Testis (tissue), 3 donors: ENCODE data around the gene BAG5. TPM values are rescaled to one million over a fixed set of nuclear protein-coding genes. Genes with fewer than 3 reads are reported as not detected.
A peak's percentile ranks its signal among the peaks of the same experiment; 100 is the strongest.

Experiments
- DNase-seq: peaks from one replicate; pipeline ENCODE4 v3.0.0-alpha.2; 2019
- H3K27ac ChIP-seq, 2 donors: fragments of 200-600 bp; sonication (generic); one replicate each; pipeline ENCODE4 v1.5.1; 2019
- H3K27me3 ChIP-seq: fragments of 200-600 bp; sonication (generic); one replicate; pipeline ENCODE4 v1.5.1; 2019
- H3K36me3 ChIP-seq: fragments of 200-600 bp; sonication (generic); one replicate; pipeline ENCODE4 v1.5.1; 2017; ENCODE audit warnings: low read depth; ENCODE audit errors: missing control alignments
- H3K4me1 ChIP-seq: fragments of 200-600 bp; sonication (generic); one replicate; pipeline ENCODE4 v1.5.1; 2019
- H3K4me3 ChIP-seq, 2 donors: fragments of 200-600 bp; sonication (generic); one replicate each; pipeline ENCODE4 v1.5.1; 2017 to 2019
- H3K9me3 ChIP-seq: fragments of 200-600 bp; sonication (generic); one replicate; pipeline ENCODE4 v1.5.1; 2017
- POLR2A ChIP-seq: fragments of 450-650 bp; IDR thresholded peaks from one replicate; pipeline ENCODE4 v1.6.1; 2017; ENCODE audit warnings: antibody characterized with exemption, mild to moderate bottlenecking, moderate library complexity
- whole genome bisulfite sequencing, 2 donors: methylation state at CpG; one replicate each; pipeline ENCODE4 v1.1.5; 2018; 5-methylcytosine and 5-hydroxymethylcytosine counted together
- intact Hi-C: fragments of 100-400 bp; cut with DNase I; formaldehyde crosslinking; loops from one replicate; pipeline ENCODE4 v1.15.1; 2023; ENCODE audit warnings: low total_unique reads
- polyA plus RNA-seq: library from polyadenylated mRNA; stranded (reverse); fragments of 350-450 nt; fragmentation: Illumina TruSeq; extraction: RNeasy Lipid Tissue Mini Kit (QIAGEN cat#74804); gene quantifications from one replicate; pipeline ENCODE4 v1.2.3, GENCODE V29; 2014; ENCODE audit warnings: low read depth, low replicate concordance; ENCODE audit not compliant: insufficient read depth
- total RNA-seq, 2 donors: library from RNA; depleted of rRNA; stranded (reverse); fragments of >200 nt; gene quantifications; one replicate each; pipeline ENCODE4 v1.2.3, GENCODE V29; 2016
- TF ChIP-seq, protein P1 (sequence below), 3 experiments: fragments of 450-650 bp in 2 of 3; fragments of 200-600 bp in 1 of 3; sonication (generic) in 1 of 3; IDR thresholded peaks; one replicate each; pipeline ENCODE4 v1.5.1; 2016 to 2019; ENCODE audit warnings: antibody characterized with exemption in 3 of 3, mild to moderate bottlenecking in 2 of 3, moderate library complexity in 1 of 3

The BAG5 gene
- total and polyA plus RNA-seq, 3 donors from 2014 or later: 63.4 to 202 (median 124) TPM

DNA sequence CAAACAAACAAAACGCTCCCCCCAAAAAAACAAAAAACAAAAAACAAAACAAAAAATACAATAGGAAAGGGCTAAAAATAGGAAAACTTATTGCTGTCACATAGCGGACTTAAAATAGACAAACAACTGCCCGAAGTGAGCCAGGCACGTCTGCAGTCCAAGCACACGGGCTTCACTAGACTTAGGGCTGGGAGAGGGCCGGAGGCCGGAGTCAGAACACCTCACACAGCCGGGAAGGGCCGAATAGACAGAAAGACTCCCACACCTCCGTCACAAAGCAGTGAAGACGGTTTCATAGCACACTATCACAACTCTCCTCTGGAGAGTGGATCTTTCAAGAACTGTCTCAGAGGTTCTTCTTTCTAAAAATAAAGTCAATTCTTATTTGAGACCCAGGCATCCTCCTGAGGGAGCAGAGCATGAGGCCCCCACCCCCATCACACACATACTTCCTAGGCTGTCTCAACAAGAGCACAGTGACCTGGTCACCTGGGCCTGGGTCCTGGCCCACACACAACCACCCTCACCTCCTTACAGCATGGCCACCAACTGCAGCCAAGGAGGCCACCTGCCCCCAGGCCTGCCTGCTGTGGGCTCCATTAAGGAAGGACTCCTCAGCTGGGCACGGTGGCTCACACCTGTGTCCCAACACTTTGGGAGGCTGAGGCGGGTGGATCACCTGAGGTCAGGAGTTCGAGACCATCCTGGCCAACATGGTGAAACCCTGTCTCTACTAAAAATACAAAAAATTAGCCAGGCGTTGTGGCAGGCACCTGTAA lies 6.7 kb downstream of the BAG5 start:
- TF ChIP-seq POLR2A: no peak
- WGBS, 2 donors: 66 to 70% methylated on average over 15 of the region's 15 CpGs
- Histone ChIP-seq H3K27me3 (no peaks in the 10 kb centered on the region), H3K4me3 (no peak overlapping the region), H3K27ac (peak overlapping the region in 1 of 2 donors; percentile 32), H3K9me3 (no peaks in the 10 kb centered on the region), H3K4me1 (peaks cover 46% of the 10 kb centered on the region), H3K36me3 (no peaks in the 10 kb centered on the region)
- DNase-seq: no peak
- intact Hi-C loops: loop anchor here (10.0 kb wide), 1 partner anchor 51 kb away; no protein-coding TSS in a partner anchor

DNA sequence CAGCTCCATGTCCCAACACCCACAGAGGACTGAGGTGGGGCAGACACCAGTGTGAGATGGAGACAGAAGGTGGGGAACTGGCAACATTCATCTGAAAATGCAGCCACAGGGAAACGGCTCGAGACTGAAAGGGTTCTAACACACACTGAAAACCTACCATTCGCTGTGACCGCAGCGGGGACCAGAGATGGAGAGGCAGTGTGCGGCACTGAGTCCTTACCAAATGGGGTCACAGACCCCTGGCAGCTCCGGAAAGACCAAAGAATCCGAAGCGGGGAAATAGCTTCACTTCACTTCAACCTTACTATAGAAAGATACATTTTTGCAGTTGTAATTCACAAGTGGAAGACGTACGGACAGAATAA lies 9.6 kb downstream of the BAG5 start:
- H3K27me3 ChIP-seq: no peaks in the 10 kb centered on the region
- 78 to 87% methylated on average over 11 of the region's 11 CpGs for WGBS, 2 donors
- intact Hi-C loops: loop anchor here (10.0 kb wide), 1 partner anchor 48 kb away; no protein-coding TSS in a partner anchor
- no peak for DNase-seq
- peaks cover 48% of the 10 kb centered on the region for H3K4me1 ChIP-seq
- no peaks in the 10 kb centered on the region for H3K36me3 ChIP-seq
- TF ChIP-seq, protein P1, sequence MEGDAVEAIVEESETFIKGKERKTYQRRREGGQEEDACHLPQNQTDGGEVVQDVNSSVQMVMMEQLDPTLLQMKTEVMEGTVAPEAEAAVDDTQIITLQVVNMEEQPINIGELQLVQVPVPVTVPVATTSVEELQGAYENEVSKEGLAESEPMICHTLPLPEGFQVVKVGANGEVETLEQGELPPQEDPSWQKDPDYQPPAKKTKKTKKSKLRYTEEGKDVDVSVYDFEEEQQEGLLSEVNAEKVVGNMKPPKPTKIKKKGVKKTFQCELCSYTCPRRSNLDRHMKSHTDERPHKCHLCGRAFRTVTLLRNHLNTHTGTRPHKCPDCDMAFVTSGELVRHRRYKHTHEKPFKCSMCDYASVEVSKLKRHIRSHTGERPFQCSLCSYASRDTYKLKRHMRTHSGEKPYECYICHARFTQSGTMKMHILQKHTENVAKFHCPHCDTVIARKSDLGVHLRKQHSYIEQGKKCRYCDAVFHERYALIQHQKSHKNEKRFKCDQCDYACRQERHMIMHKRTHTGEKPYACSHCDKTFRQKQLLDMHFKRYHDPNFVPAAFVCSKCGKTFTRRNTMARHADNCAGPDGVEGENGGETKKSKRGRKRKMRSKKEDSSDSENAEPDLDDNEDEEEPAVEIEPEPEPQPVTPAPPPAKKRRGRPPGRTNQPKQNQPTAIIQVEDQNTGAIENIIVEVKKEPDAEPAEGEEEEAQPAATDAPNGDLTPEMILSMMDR (IDR thresholded peaks at IDR 0.05): no peak
- TF ChIP-seq POLR2A: no peak
- H3K4me3 ChIP-seq: no peak overlapping the region
- H3K9me3 ChIP-seq: no peaks in the 10 kb centered on the region
- H3K27ac ChIP-seq: peak overlapping the region in 1 of 2 donors; percentile 88

DNA sequence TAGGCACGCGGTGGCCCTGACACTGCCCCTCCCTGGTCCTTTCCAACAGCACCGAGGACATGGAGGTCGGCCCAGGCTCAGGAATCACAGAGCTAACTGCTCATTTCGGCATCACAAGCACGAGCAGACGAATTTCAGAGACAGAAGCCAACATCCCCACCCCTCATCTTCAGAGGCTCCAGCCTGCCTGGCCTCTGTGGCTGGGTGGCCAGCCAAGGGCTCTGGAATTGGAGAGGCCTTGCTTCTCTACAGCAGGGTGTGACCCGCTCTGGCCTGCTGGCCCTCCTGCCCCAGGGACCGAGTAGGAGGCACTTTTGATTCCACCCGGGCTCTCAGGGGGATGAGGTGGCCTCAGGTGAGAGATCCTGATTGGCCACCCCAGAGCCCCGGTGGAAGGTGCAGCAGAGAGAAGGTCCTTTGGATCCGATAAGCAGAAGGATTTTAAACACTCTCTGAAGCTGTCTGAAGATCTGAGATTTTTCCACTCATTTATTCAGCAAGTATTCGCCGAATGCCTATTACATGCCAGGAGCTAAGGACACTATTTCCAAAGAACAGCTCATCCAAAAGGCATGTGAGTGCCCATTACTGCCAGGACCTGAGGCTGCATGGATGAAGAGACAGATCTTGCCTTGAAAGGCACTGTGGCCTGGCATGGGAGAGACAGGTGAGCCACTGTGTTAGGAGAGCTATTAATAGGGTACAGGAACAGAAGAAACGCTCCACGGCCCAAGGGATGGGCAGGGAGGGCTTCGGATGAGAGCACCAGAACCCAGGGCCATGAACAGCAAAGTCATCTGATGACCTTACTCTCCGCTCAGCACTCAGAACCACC lies 10.2 kb downstream of the BAG5 start:
- no peaks in the 10 kb centered on the region for H3K27me3 ChIP-seq
- no peaks in the 10 kb centered on the region for H3K36me3 ChIP-seq
- peak overlapping the region; percentile 75 to 88 for H3K27ac ChIP-seq
- WGBS, 2 donors: 40 to 60% methylated on average over 8 to 18 of the region's 18 CpGs
- H3K4me1 ChIP-seq: peaks cover 47% of the 10 kb centered on the region
- DNase-seq: peak; percentile 73
- intact Hi-C loops: loop anchor here (10.0 kb wide), 1 partner anchor 47 kb away; no protein-coding TSS in a partner anchor
- TF ChIP-seq, protein P1 (IDR thresholded peaks at IDR 0.05): no peak
- H3K9me3 ChIP-seq: no peaks in the 10 kb centered on the region
- H3K4me3 ChIP-seq: no peak overlapping the region

DNA sequence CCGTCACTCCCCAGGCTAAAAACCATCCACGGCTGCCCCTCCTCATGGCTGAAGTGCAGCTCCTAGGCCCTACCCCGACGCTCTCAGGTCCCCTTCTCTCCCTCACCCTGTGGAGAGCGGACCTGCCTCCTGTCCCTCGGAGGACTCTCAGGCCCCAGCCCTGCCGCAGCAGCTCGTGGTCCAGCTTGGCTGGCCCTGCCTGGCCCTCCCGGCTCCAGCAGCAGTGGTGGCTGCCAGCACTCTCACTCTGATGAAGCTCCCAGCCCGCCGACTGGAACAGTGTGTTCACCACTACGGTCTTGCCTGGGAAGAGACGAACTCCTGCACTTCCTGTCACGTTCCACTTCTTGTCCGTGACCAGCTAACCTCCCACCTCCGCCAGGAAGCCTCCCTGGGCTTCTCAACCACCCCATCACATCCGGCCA lies 11.1 kb downstream of the BAG5 start:
- Histone ChIP-seq H3K4me3 (no peak overlapping the region), H3K9me3 (no peaks in the 10 kb centered on the region), H3K4me1 (peaks cover 39% of the 10 kb centered on the region), H3K27me3 (no peaks in the 10 kb centered on the region), H3K36me3 (no peaks in the 10 kb centered on the region), H3K27ac (peak overlapping the region; percentile 75 to 88)
- TF ChIP-seq, protein P1 (IDR thresholded peaks at IDR 0.05): no peak
- TF ChIP-seq POLR2A: no peak
- WGBS, 2 donors: 27 to 58% methylated on average over 7 to 17 of the region's 17 CpGs
- DNase-seq: peak; percentile 86
- intact Hi-C loops: loop anchor here (10.0 kb wide), 1 partner anchor 47 kb away; no protein-coding TSS in a partner anchor
